Memory B cell (primary cell): ENCODE results near the gene ANGPTL2.

ENCODE experiments used
- ATAC-seq: fragments of 150-1000 bp; cut with Tn5 transposase; 2 replicates; pipeline ENCODE4 v1.10.0; 2021; ENCODE audit warnings: low read depth, mild to moderate bottlenecking, moderate library complexity
- DNase-seq, 2 donors: peaks; one replicate each; pipeline ENCODE4 v3.0.0; 2022; ENCODE audit warnings: low spot score in 2 of 2
- H3K27ac Mint-ChIP-seq: one replicate; pipeline ENCODE4 v1.8.0; 2022; ENCODE audit warnings: mild to moderate bottlenecking, moderate library complexity, mixed read lengths
- H3K27me3 Mint-ChIP-seq: one replicate; pipeline ENCODE4 v1.8.0; 2022; ENCODE audit warnings: mixed read lengths
- H3K36me3 Mint-ChIP-seq: one replicate; pipeline ENCODE4 v1.8.0; 2022; ENCODE audit warnings: mild to moderate bottlenecking, mixed read lengths
- H3K4me1 Mint-ChIP-seq: one replicate; pipeline ENCODE4 v1.8.0; 2022; ENCODE audit warnings: mixed read lengths
- H3K4me3 Mint-ChIP-seq: one replicate; pipeline ENCODE4 v1.8.0; 2022; ENCODE audit warnings: mild to moderate bottlenecking, moderate library complexity, mixed read lengths
- H3K9me3 Mint-ChIP-seq: one replicate; pipeline ENCODE4 v1.8.0; 2022; ENCODE audit warnings: mixed read lengths

Gene ANGPTL2

DNA sequence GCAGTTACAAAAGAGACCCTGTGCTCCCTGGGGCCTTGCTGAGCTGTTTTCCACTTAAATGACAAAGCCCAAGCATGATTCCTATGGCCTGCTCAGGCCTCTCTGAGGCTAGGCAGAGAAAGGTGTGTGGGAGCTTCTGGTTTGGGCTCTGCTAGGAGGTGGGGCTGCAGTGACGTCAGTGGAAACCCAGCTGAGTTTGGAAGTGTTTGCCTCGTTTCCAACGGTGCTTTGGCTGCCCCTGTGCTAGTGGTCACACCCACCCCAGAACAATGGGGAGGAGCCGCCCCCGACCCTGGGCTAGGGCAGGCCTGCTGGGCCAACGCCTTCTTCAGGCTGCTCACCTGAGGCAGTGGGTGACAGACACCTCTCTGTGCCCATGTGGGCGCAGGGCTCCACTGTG, 10.4 kb downstream of the ANGPTL2 start:
- Mint-ChIP-seq H3K4me3 (no peak overlapping the region), H3K27me3 (no peaks in the 10 kb centered on the region), H3K36me3 (peaks cover 19% of the 10 kb centered on the region), H3K4me1 (peaks cover 8% of the 10 kb centered on the region), H3K9me3 (no peaks in the 10 kb centered on the region), H3K27ac (no peak overlapping the region)
- no peak for ATAC-seq
- no peak for DNase-seq

DNA sequence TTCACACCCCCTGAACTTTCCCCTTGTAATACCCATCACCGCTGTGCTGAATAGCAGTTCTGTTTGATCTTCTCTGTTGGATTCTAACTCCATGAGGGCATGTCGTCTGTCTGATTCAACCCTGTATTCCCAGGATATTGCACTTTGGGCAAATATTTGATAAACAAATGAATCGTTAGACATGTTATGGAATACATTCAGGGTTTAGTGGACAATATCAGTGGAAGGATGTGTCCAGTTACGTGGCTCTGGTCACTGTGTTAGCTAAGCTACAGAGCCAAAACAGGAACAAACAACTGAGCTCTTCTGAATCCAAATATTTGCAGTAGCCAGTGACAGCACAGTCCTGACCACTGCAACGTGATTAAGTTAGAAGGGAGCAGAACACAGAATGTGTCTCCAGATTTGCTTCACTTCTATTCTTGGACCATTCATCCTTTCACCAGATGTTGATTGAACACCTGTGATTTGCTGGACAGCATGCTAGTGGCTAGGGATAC, 13.2 kb downstream of the ANGPTL2 start:
- no peak for ATAC-seq
- no peak for DNase-seq
- no peaks in the 10 kb centered on the region for H3K27me3 Mint-ChIP-seq
- no peaks in the 10 kb centered on the region for H3K4me1 Mint-ChIP-seq
- no peak overlapping the region for H3K4me3 Mint-ChIP-seq
- no peaks in the 10 kb centered on the region for H3K9me3 Mint-ChIP-seq
- H3K36me3 Mint-ChIP-seq, result peaks cover 22% of the 10 kb centered on the region
- H3K27ac Mint-ChIP-seq, result no peak overlapping the region

DNA sequence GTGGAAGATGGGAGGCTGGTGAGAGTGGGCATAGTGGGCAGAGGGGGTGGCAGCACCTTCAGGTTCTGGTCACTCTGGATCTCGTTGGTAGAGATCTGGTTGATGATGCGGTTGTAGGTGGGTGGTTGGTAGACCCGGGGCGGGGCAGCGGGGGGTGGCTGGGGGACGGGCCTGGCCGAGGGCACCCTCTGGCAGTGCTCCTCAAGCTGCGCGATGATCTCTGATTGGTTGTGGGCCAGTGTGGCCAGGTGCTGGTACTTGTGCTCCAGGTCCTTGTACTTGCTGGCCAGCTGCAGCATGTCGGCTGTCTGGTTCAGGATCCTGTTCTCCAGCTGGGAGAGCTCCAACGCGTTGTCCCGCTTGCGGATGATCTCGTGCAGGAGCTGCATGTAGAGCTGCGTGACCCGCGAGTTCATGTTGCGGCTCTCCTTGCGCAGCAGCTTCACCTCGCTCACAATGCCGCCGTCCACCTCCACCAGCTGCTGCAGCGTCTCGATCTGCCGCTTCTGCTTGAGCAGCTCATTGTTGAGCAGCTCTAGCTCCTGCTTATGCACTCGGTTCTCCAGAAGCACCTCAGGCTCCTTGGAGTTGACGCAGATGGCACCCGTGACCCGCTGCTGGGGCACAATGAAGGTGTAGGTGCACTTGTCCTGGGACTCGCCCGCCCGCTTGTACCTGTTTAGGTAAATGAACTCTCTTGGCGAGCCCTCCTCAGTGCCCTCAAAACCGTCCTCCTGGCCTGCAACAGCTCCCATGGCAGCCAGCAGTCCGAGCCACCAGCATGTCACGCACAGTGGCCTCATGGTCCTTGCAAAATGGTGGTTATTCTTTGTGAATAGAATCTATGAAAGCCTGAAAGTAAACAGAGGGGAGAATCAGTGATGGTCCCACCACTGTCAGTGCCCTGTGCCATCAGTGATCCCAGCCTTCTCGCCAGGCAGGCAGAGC, 14.2 kb downstream of the ANGPTL2 start:
- Mint-ChIP-seq H3K4me1 (no peaks in the 10 kb centered on the region), H3K4me3 (no peak overlapping the region), H3K9me3 (no peaks in the 10 kb centered on the region), H3K27me3 (no peaks in the 10 kb centered on the region), H3K27ac (no peak overlapping the region), H3K36me3 (peaks cover 22% of the 10 kb centered on the region)
- ATAC-seq, result no peak
- no peak for DNase-seq

DNA sequence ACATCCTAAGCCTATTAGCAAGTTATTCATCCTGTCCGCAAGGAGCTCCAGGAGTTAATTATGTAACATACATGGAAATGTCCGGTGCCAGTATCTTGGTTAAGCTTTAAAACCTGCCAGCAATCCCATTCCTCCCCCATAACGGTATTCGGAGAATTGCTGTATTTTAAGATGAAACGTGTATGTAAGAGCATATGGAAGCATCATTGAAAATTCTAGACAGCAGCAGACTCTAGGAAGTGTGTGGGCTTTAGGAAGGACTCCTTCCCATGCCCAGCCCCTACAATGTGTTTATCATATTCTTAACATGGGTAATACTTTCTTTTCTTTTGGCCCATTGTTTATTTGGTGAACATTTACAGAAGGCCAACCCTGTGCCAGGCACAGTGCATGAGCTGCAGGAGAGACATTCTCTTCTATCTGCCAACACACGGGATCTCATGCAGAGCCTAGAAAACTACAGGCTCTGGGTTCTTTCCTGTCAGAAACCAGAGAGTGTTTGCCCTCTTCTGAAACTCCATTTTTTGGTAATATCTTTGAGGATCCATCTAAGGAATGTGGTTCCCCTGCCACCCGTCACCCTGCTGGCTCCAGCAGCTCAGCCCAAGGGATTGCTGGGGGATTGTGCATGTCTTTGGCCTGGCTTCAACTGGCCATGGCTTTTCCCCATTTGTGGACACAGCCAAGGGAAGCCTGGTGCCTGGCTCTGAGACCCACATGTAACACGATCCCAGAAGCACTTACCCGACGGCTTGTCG, 15.1 kb downstream of the ANGPTL2 start:
- ATAC-seq (no peak), DNase-seq (no peak)
- Mint-ChIP-seq H3K27me3 (no peaks in the 10 kb centered on the region), H3K4me1 (no peaks in the 10 kb centered on the region), H3K4me3 (no peak overlapping the region), H3K9me3 (no peaks in the 10 kb centered on the region), H3K36me3 (peaks cover 25% of the 10 kb centered on the region), H3K27ac (no peak overlapping the region)

DNA sequence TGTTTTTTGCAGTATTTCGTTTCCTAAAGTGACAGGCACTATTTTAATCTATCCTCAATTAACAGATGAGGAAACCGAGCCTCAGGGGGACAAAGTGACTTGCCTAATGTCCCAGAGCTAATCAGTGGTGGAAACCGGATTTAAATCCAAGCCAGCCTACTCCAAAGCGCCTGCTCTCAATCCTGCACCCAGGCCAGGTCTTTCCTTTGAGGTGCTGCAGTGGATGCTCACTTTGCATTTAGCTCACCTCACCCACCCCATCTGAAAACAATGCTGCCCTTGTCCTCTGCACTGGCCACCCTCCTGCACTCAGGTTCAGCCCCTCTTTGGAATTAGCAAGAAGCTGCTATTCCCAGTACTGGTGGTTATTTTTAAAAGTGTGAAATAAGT, 16.0 kb downstream of the ANGPTL2 start:
- Mint-ChIP-seq H3K36me3 (peaks cover 25% of the 10 kb centered on the region), H3K4me3 (no peak overlapping the region), H3K27ac (no peak overlapping the region), H3K4me1 (no peaks in the 10 kb centered on the region), H3K27me3 (no peaks in the 10 kb centered on the region), H3K9me3 (no peaks in the 10 kb centered on the region)
- no peak for ATAC-seq
- DNase-seq, result no peak

DNA sequence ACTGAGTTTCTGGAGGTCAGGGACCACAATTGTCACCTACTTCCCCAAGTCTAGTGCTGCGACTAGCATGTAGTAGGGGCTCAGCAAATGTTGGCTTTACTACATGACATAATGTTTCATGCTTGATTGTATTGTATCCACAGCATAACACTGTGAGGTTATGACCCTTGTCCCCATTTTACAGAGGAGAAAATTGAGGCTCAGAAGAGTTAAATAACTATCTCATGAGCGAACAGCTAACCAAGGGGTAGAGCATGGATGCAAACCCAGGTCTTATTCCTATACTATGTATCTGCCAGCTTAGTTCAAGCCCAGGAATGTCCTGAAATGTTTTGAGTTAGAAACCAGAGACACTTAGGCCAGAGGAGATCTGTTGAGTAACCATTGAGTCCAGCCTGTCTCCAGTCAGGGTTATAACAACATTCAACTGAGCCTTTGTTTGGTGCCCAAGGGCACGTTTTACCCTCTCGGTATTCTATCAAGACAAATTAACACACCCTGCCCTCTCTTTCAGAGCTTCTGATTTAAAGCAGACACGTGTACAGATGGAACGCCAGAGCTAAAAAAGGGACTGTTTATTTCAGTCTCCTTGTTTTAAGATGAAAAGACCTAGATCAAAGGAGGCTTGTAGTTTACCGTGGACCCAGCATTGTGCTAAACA, 16.5 kb downstream of the ANGPTL2 start:
- Mint-ChIP-seq H3K27me3 (no peaks in the 10 kb centered on the region), H3K27ac (no peak overlapping the region), H3K36me3 (peaks cover 21% of the 10 kb centered on the region), H3K4me1 (no peaks in the 10 kb centered on the region), H3K9me3 (no peaks in the 10 kb centered on the region), H3K4me3 (no peak overlapping the region)
- ATAC-seq, result no peak
- no peak for DNase-seq

DNA sequence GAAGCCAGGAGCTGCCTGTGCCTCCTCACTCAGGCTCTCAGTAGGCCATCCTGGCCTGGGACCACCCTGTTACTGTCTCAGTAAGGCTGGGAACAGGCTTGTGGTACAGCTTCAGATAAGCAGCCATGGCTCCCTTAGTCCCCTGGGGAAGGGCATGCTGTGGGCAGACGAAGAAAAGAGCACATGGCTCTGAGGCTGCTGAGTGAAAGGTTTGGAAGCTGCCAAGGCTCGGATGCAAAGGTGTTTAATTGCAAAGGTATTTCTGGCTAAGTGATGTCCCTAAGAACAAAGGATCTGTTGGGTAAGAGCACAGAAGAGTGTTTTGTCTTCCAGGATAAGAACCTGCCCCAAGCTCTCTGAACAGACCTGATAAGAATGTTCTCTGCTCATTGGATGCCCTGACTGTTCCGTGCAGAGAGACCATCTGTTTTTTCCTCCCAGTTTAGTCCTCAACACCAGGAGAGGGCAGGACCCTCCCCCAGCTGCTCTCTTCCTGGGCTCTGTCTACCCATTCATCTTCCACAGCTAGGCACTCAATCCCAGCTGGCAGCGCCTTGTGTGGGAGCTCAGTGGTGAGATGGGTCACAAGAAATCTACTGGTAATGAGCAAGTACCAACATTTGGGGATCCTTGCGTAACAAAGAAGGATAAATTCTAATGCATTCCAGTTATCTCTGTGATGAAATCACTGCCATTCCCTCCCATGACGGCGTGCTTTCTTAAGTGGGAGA, 17.7 kb downstream of the ANGPTL2 start:
- no peak for DNase-seq
- Mint-ChIP-seq H3K9me3 (no peaks in the 10 kb centered on the region), H3K27me3 (no peaks in the 10 kb centered on the region), H3K4me1 (no peaks in the 10 kb centered on the region), H3K27ac (no peak overlapping the region), H3K36me3 (peaks cover 14% of the 10 kb centered on the region), H3K4me3 (no peak overlapping the region)
- no peak for ATAC-seq

DNA sequence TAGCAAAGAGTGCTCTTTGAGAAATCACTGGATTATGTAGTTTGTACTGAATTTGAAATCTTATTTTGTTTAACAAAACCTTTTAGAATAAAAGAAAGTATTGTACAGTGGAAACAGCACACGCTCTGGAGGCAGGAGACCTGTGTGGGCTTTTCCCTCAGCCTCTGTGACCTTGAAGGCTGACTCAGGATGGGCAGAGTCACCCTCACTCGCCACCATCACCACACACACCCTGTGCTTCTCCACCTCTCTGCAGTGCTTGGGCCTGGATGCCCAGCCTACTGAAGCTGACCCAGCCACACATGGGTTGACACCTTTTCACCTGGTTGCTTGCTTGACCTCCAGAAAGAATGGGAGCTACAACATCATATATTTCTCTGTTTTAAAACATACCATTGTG, 19.6 kb downstream of the ANGPTL2 start:
- no peak for ATAC-seq
- H3K36me3 Mint-ChIP-seq, result peaks cover 8% of the 10 kb centered on the region
- H3K27ac Mint-ChIP-seq, result no peak overlapping the region
- no peaks in the 10 kb centered on the region for H3K9me3 Mint-ChIP-seq
- no peak overlapping the region for H3K4me3 Mint-ChIP-seq
- DNase-seq, result no peak
- no peaks in the 10 kb centered on the region for H3K27me3 Mint-ChIP-seq
- peaks cover 2% of the 10 kb centered on the region for H3K4me1 Mint-ChIP-seq

DNA sequence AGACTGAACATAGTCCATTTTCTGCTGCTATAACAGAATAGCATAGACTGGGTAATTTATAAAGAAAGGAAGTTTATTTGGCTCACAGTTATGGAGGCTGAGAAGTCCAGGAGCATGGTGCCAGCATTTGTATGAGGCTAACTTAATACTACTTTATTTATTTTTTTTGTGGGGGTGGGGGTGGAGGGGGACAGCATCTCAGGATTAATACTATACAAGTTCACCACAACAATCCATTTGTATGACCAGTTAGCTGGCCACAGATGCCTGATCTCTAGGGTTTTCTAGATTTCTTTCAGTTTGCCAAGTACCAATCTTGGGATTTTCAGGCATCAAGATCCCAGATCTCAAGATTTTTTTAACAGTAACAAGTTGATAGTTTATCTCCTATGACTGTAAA, 20.3 kb downstream of the ANGPTL2 start:
- DNase-seq (no peak), ATAC-seq (no peak)
- Mint-ChIP-seq H3K27me3 (no peaks in the 10 kb centered on the region), H3K27ac (no peak overlapping the region), H3K36me3 (peaks cover 8% of the 10 kb centered on the region), H3K4me1 (peaks cover 2% of the 10 kb centered on the region), H3K9me3 (no peaks in the 10 kb centered on the region), H3K4me3 (no peak overlapping the region)

DNA sequence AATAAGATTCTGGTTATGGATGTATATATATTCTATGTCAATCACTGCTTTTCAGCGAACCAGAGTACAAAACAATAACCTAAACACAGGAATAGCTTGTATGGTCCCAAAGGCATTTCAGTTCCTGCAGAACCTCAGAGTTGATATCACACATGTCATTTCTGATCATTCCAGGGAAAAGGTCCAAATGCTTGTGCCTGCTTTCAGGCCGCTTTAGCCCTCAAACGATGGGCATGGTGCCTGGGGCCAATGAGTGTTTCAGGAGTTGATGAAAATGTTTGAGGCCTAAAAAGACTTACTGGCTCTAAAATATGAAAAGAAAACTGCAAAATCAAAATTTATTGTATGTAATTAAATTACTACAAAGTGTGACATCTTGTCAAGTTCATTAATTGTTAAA, 22.8 kb downstream of the ANGPTL2 start:
- H3K27ac Mint-ChIP-seq, result no peak overlapping the region
- no peaks in the 10 kb centered on the region for H3K27me3 Mint-ChIP-seq
- peaks cover 8% of the 10 kb centered on the region for H3K36me3 Mint-ChIP-seq
- no peak overlapping the region for H3K4me3 Mint-ChIP-seq
- no peak for DNase-seq
- H3K4me1 Mint-ChIP-seq, result peaks cover 2% of the 10 kb centered on the region
- H3K9me3 Mint-ChIP-seq, result no peaks in the 10 kb centered on the region
- no peak for ATAC-seq

DNA sequence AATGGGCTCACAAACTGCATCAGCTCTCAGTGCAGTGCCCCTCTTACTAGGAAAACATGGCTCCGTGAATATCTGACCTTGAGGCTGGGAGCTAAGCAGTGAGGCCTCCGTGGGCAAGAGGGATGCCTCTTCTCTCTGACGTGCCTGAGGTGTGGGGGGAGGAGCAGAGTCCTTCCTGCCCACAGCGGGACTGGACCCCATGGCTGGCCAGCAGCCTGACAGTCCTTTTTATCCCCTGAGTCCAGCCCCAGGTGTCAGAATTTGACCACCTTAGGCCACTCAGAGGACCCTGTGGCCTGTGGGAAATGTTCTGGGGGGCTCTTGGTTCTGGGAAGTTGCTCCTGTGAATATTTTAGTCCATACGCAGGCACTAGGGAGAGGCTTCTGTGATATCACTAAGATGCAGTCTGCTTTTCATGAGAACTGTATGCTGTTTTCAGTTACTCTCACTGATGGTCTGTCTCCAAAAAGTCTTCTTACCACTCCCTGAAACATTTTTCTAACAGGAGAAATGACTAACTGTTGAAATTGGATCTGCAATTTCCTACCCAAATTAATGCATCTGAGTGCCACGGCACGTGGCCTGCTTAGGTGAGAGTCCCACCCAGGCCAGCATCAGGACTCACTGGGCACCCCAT, 23.4 kb downstream of the ANGPTL2 start:
- no peak overlapping the region for H3K4me3 Mint-ChIP-seq
- peaks cover 2% of the 10 kb centered on the region for H3K4me1 Mint-ChIP-seq
- peaks cover 6% of the 10 kb centered on the region for H3K36me3 Mint-ChIP-seq
- no peaks in the 10 kb centered on the region for H3K9me3 Mint-ChIP-seq
- H3K27ac Mint-ChIP-seq, result no peak overlapping the region
- DNase-seq, result no peak
- no peaks in the 10 kb centered on the region for H3K27me3 Mint-ChIP-seq
- ATAC-seq, result no peak

DNA sequence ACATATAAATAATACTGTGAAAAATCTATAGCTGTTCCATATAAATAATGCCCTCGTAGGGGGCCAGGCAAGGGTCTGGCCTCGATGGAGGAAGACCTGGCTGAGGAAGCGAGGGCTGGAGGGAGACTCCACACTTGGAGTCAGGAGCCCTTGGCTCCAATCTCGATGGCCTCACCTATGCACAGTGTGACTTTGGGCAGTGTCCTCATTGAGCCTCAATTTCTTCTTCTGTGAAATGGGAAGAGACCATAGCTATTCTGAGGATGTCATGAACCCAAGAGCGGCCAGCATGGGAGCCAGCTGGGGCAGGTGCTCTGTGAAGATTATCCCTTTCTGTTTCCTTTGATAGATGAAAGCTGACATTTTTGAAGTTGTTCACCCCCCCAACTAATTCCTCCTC, 24.8 kb downstream of the ANGPTL2 start:
- no peak overlapping the region for H3K4me3 Mint-ChIP-seq
- H3K9me3 Mint-ChIP-seq, result no peaks in the 10 kb centered on the region
- H3K27ac Mint-ChIP-seq, result no peak overlapping the region
- H3K4me1 Mint-ChIP-seq, result peaks cover 2% of the 10 kb centered on the region
- H3K27me3 Mint-ChIP-seq, result no peaks in the 10 kb centered on the region
- no peak for DNase-seq
- ATAC-seq, result no peak
- peaks cover 4% of the 10 kb centered on the region for H3K36me3 Mint-ChIP-seq

DNA sequence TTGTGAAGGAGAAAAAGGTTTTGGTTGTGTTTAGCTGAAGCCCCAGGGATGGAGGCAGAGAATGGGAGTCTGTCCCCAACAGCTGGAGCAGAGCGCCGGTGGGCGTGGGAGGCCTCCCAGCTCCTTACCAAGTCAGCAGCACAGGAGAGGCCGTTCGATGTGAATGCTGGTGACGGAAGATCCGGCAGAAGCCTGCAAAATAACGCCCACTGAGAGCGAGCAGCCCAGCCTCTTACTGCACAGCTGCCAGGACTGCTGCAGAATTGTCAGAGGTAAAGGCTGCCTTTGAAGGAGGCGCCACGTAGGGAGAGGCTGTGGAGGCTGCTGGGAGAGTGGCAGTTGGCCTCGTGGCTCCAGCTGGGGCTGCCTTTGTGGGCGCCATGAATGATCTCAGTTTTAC, 26.2 kb downstream of the ANGPTL2 start:
- no peaks in the 10 kb centered on the region for H3K27me3 Mint-ChIP-seq
- no peak for ATAC-seq
- H3K27ac Mint-ChIP-seq, result no peak overlapping the region
- DNase-seq, result no peak
- H3K4me3 Mint-ChIP-seq, result no peak overlapping the region
- peaks cover 2% of the 10 kb centered on the region for H3K4me1 Mint-ChIP-seq
- H3K9me3 Mint-ChIP-seq, result no peaks in the 10 kb centered on the region
- H3K36me3 Mint-ChIP-seq, result peaks cover 4% of the 10 kb centered on the region
